ENCODE measurements around the gene ZIK1. TPM values are rescaled to one million over a fixed set of nuclear protein-coding genes. Genes with fewer than 3 reads are reported as not detected.

The ZIK1 gene
- total and polyA plus RNA-seq, 2 experiments from 2014 or later, result 10.3 to 40.5 TPM

- peaks cover 3% of the 10 kb centered on the region; the same call in 1 of the 2 replicates for H3K79me2 ChIP-seq (replicated peaks; ENCODE audit: insufficient read depth)
- no peak overlapping the region for H3K4me3 Mint-ChIP-seq
- H3K27me3 Mint-ChIP-seq (ENCODE audit: insufficient read depth, low read depth, poor library complexity), result no peaks in the 10 kb centered on the region
- peaks cover 8% of the 10 kb centered on the region for H3K9me3 Mint-ChIP-seq
- no peak overlapping the region for H3K27ac Mint-ChIP-seq
- H3K4me3 ChIP-seq, result no peak overlapping the region
- H3K4me2 ChIP-seq, result no peak overlapping the region
- ATAC-seq (no peak), DNase-seq (ENCODE audit: low spot score) (no peak)
- peaks cover 4% of the 10 kb centered on the region; the same call in 1 of the 2 replicates for H3K9me2 ChIP-seq (ENCODE audit: insufficient read depth)
- 0 out of 2 replicates have a peak, but pooled peaks cover 5% of the 10 kb centered on the region for H4K20me1 ChIP-seq (replicated peaks; ENCODE audit: insufficient read depth)
- no peak overlapping the region for H2AFZ ChIP-seq
- H3K27ac ChIP-seq (ENCODE audit: low read depth), result no peak overlapping the region
- TF ChIP-seq NANOG (IDR thresholded peaks at IDR 0.05; ENCODE audit: borderline replicate concordance), result no peak
- no peak for TF ChIP-seq JUNB (IDR thresholded peaks at IDR 0.05; ENCODE audit: unreplicated experiment)
- TF ChIP-seq, protein P1, sequence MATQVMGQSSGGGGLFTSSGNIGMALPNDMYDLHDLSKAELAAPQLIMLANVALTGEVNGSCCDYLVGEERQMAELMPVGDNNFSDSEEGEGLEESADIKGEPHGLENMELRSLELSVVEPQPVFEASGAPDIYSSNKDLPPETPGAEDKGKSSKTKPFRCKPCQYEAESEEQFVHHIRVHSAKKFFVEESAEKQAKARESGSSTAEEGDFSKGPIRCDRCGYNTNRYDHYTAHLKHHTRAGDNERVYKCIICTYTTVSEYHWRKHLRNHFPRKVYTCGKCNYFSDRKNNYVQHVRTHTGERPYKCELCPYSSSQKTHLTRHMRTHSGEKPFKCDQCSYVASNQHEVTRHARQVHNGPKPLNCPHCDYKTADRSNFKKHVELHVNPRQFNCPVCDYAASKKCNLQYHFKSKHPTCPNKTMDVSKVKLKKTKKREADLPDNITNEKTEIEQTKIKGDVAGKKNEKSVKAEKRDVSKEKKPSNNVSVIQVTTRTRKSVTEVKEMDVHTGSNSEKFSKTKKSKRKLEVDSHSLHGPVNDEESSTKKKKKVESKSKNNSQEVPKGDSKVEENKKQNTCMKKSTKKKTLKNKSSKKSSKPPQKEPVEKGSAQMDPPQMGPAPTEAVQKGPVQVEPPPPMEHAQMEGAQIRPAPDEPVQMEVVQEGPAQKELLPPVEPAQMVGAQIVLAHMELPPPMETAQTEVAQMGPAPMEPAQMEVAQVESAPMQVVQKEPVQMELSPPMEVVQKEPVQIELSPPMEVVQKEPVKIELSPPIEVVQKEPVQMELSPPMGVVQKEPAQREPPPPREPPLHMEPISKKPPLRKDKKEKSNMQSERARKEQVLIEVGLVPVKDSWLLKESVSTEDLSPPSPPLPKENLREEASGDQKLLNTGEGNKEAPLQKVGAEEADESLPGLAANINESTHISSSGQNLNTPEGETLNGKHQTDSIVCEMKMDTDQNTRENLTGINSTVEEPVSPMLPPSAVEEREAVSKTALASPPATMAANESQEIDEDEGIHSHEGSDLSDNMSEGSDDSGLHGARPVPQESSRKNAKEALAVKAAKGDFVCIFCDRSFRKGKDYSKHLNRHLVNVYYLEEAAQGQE (IDR thresholded peaks at IDR 0.05; ENCODE audit: unreplicated experiment), result no peak
- TF ChIP-seq, protein P2, sequence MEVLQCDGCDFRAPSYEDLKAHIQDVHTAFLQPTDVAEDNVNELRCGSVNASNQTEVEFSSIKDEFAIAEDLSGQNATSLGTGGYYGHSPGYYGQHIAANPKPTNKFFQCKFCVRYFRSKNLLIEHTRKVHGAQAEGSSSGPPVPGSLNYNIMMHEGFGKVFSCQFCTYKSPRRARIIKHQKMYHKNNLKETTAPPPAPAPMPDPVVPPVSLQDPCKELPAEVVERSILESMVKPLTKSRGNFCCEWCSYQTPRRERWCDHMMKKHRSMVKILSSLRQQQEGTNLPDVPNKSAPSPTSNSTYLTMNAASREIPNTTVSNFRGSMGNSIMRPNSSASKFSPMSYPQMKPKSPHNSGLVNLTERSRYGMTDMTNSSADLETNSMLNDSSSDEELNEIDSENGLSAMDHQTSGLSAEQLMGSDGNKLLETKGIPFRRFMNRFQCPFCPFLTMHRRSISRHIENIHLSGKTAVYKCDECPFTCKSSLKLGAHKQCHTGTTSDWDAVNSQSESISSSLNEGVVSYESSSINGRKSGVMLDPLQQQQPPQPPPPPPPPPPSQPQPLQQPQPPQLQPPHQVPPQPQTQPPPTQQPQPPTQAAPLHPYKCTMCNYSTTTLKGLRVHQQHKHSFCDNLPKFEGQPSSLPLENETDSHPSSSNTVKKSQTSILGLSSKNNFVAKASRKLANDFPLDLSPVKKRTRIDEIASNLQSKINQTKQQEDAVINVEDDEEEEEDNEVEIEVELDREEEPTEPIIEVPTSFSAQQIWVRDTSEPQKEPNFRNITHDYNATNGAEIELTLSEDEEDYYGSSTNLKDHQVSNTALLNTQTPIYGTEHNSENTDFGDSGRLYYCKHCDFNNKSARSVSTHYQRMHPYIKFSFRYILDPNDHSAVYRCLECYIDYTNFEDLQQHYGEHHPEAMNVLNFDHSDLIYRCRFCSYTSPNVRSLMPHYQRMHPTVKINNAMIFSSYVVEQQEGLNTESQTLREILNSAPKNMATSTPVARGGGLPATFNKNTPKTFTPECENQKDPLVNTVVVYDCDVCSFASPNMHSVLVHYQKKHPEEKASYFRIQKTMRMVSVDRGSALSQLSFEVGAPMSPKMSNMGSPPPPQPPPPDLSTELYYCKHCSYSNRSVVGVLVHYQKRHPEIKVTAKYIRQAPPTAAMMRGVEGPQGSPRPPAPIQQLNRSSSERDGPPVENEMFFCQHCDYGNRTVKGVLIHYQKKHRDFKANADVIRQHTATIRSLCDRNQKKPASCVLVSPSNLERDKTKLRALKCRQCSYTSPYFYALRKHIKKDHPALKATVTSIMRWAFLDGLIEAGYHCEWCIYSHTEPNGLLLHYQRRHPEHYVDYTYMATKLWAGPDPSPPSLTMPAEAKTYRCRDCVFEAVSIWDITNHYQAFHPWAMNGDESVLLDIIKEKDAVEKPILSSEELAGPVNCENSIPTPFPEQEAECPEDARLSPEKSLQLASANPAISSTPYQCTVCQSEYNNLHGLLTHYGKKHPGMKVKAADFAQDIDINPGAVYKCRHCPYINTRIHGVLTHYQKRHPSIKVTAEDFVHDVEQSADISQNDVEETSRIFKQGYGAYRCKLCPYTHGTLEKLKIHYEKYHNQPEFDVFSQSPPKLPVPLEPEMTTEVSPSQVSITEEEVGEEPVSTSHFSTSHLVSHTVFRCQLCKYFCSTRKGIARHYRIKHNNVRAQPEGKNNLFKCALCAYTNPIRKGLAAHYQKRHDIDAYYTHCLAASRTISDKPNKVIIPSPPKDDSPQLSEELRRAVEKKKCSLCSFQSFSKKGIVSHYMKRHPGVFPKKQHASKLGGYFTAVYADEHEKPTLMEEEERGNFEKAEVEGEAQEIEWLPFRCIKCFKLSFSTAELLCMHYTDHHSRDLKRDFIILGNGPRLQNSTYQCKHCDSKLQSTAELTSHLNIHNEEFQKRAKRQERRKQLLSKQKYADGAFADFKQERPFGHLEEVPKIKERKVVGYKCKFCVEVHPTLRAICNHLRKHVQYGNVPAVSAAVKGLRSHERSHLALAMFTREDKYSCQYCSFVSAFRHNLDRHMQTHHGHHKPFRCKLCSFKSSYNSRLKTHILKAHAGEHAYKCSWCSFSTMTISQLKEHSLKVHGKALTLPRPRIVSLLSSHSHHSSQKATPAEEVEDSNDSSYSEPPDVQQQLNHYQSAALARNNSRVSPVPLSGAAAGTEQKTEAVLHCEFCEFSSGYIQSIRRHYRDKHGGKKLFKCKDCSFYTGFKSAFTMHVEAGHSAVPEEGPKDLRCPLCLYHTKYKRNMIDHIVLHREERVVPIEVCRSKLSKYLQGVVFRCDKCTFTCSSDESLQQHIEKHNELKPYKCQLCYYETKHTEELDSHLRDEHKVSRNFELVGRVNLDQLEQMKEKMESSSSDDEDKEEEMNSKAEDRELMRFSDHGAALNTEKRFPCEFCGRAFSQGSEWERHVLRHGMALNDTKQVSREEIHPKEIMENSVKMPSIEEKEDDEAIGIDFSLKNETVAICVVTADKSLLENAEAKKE (CRISPR knock-in tag; IDR thresholded peaks at IDR 0.05), result no peak
- no peak for TF ChIP-seq ZNF331 (CRISPR knock-in tag; IDR thresholded peaks at IDR 0.05; ENCODE audit: low read depth)
- no peak for TF ChIP-seq POLR2AphosphoS5 (IDR thresholded peaks at IDR 0.05; ENCODE audit: low read depth)
- H3K27me3 ChIP-seq (ENCODE audit: insufficient read depth), result no peaks in the 10 kb centered on the region
- H3K4me1 ChIP-seq (ENCODE audit: insufficient read depth), result no peaks in the 10 kb centered on the region
- H3K36me3 ChIP-seq (ENCODE audit: insufficient read depth), result peaks cover 34% of the 10 kb centered on the region
- H3F3A ChIP-seq (replicated peaks; ENCODE audit: low read depth), result no peaks in the 10 kb centered on the region
- no peaks in the 10 kb centered on the region for H3K4me1 Mint-ChIP-seq
- peaks cover 58% of the 10 kb centered on the region for H3K36me3 Mint-ChIP-seq (ENCODE audit: low read depth)
These were observed 58.6 kb downstream of the ZIK1 start for GRCh38 chr19:57642396-57643046.

Other genes with a start within 250 kb of the ZIK1 start
- gene ZNF304, start 232.9 kb upstream of the ZIK1 start, total RNA-seq (2014; rRNA removed; shearing (Covaris generic)), result 10.1 and 12.4 TPM in 2 replicates
- 2.7 and 3.5 TPM in 2 replicates for gene ZNF304, start 232.9 kb upstream of the ZIK1 start, polyA plus RNA-seq (2016; fragmentation: Nextera tagmentation; extraction: Ambion mirVana)
- 17.1 and 24.1 TPM in 2 replicates for gene TRAPPC2B, start 220.6 kb upstream of the ZIK1 start, total RNA-seq (2014; rRNA removed; shearing (Covaris generic))
- gene TRAPPC2B, start 220.6 kb upstream of the ZIK1 start, polyA plus RNA-seq (2016; fragmentation: Nextera tagmentation; extraction: Ambion mirVana), result 55.2 and 60.5 TPM in 2 replicates
- gene ZNF547, start 220.6 kb upstream of the ZIK1 start, total RNA-seq (2014; rRNA removed; shearing (Covaris generic)), result 4.9 and 5.1 TPM in 2 replicates
- 0.71 and 1.1 TPM in 2 replicates for gene ZNF547, start 220.6 kb upstream of the ZIK1 start, polyA plus RNA-seq (2016; fragmentation: Nextera tagmentation; extraction: Ambion mirVana)
- gene ZNF548, start 194.3 kb upstream of the ZIK1 start, total RNA-seq (2014; rRNA removed; shearing (Covaris generic)), result 7.4 and 9.8 TPM in 2 replicates
- 1.9 and 2.4 TPM in 2 replicates for gene ZNF548, start 194.3 kb upstream of the ZIK1 start, polyA plus RNA-seq (2016; fragmentation: Nextera tagmentation; extraction: Ambion mirVana)
- gene ZNF17, start 173.0 kb upstream of the ZIK1 start, total RNA-seq (2014; rRNA removed; shearing (Covaris generic)), result 10.7 and 15.0 TPM in 2 replicates
- gene ZNF17, start 173.0 kb upstream of the ZIK1 start, polyA plus RNA-seq (2016; fragmentation: Nextera tagmentation; extraction: Ambion mirVana), result 1.1 and 2.6 TPM in 2 replicates
- gene ZNF749, start 148.8 kb upstream of the ZIK1 start, total RNA-seq (2014; rRNA removed; shearing (Covaris generic)), result 19.5 and 26.4 TPM in 2 replicates
- gene ZNF749, start 148.8 kb upstream of the ZIK1 start, polyA plus RNA-seq (2016; fragmentation: Nextera tagmentation; extraction: Ambion mirVana), result 30.1 and 30.9 TPM in 2 replicates
- gene VN1R1, start 127.0 kb upstream of the ZIK1 start, total RNA-seq (2014; rRNA removed; shearing (Covaris generic)), result 1.5 and 2.7 TPM in 2 replicates
- gene VN1R1, start 127.0 kb upstream of the ZIK1 start, polyA plus RNA-seq (2016; fragmentation: Nextera tagmentation; extraction: Ambion mirVana), result 0.54 and 1.2 TPM in 2 replicates
- 27.7 and 28.0 TPM in 2 replicates for gene ZNF772, start 106.6 kb upstream of the ZIK1 start, total RNA-seq (2014; rRNA removed; shearing (Covaris generic))
- gene ZNF772, start 106.6 kb upstream of the ZIK1 start, polyA plus RNA-seq (2016; fragmentation: Nextera tagmentation; extraction: Ambion mirVana), result 2.5 and 3.5 TPM in 2 replicates
- 11.0 and 22.4 TPM in 2 replicates for gene ZNF419, start 96.4 kb upstream of the ZIK1 start, total RNA-seq (2014; rRNA removed; shearing (Covaris generic))
- 4.7 and 5.4 TPM in 2 replicates for gene ZNF419, start 96.4 kb upstream of the ZIK1 start, polyA plus RNA-seq (2016; fragmentation: Nextera tagmentation; extraction: Ambion mirVana)
- gene ZNF773, start 84.2 kb upstream of the ZIK1 start, total RNA-seq (2014; rRNA removed; shearing (Covaris generic)), result 3.8 and 12.9 TPM in 2 replicates
- 4.1 and 4.2 TPM in 2 replicates for gene ZNF773, start 84.2 kb upstream of the ZIK1 start, polyA plus RNA-seq (2016; fragmentation: Nextera tagmentation; extraction: Ambion mirVana)
- gene ZNF549, start 56.8 kb upstream of the ZIK1 start, total RNA-seq (2014; rRNA removed; shearing (Covaris generic)), result 10.2 and 11.6 TPM in 2 replicates
- 3.5 and 4.3 TPM in 2 replicates for gene ZNF549, start 56.8 kb upstream of the ZIK1 start, polyA plus RNA-seq (2016; fragmentation: Nextera tagmentation; extraction: Ambion mirVana)
- 13.1 and 14.7 TPM in 2 replicates for gene ZNF550, start 24.3 kb upstream of the ZIK1 start, total RNA-seq (2014; rRNA removed; shearing (Covaris generic))
- 4.6 and 5.7 TPM in 2 replicates for gene ZNF550, start 24.3 kb upstream of the ZIK1 start, polyA plus RNA-seq (2016; fragmentation: Nextera tagmentation; extraction: Ambion mirVana)
- 8.6 and 11.9 TPM in 2 replicates for gene ZNF416, start 5.2 kb upstream of the ZIK1 start, total RNA-seq (2014; rRNA removed; shearing (Covaris generic))
- gene ZNF416, start 5.2 kb upstream of the ZIK1 start, polyA plus RNA-seq (2016; fragmentation: Nextera tagmentation; extraction: Ambion mirVana), result 3.3 and 4.3 TPM in 2 replicates
- 8.4 and 11.2 TPM in 2 replicates for gene ZNF530, start 15.7 kb downstream of the ZIK1 start, total RNA-seq (2014; rRNA removed; shearing (Covaris generic))
- gene ZNF530, start 15.7 kb downstream of the ZIK1 start, polyA plus RNA-seq (2016; fragmentation: Nextera tagmentation; extraction: Ambion mirVana), result 3.3 and 4.4 TPM in 2 replicates
- 55.7 and 79.6 TPM in 2 replicates for gene ZNF134, start 30.1 kb downstream of the ZIK1 start, total RNA-seq (2014; rRNA removed; shearing (Covaris generic))
- 13.1 and 14.6 TPM in 2 replicates for gene ZNF134, start 30.1 kb downstream of the ZIK1 start, polyA plus RNA-seq (2016; fragmentation: Nextera tagmentation; extraction: Ambion mirVana)
- gene ZNF211, start 49.0 kb downstream of the ZIK1 start, total RNA-seq (2014; rRNA removed; shearing (Covaris generic)), result 13.8 and 14.2 TPM in 2 replicates
- 5.3 and 9.7 TPM in 2 replicates for gene ZNF211, start 49.0 kb downstream of the ZIK1 start, polyA plus RNA-seq (2016; fragmentation: Nextera tagmentation; extraction: Ambion mirVana)
- gene ZSCAN4, start 84.8 kb downstream of the ZIK1 start, total RNA-seq (2014; rRNA removed; shearing (Covaris generic)), result not detected in 2 replicates
- gene ZSCAN4, start 84.8 kb downstream of the ZIK1 start, polyA plus RNA-seq (2016; fragmentation: Nextera tagmentation; extraction: Ambion mirVana), result not detected in 2 replicates
- gene ZNF551, start 97.8 kb downstream of the ZIK1 start, total RNA-seq (2014; rRNA removed; shearing (Covaris generic)), result 45.7 and 51.4 TPM in 2 replicates
- gene ZNF551, start 97.8 kb downstream of the ZIK1 start, polyA plus RNA-seq (2016; fragmentation: Nextera tagmentation; extraction: Ambion mirVana), result 7.8 and 8.2 TPM in 2 replicates
- 7.3 and 10.1 TPM in 2 replicates for gene ZNF154, start 125.1 kb downstream of the ZIK1 start, total RNA-seq (2014; rRNA removed; shearing (Covaris generic))
- gene ZNF154, start 125.1 kb downstream of the ZIK1 start, polyA plus RNA-seq (2016; fragmentation: Nextera tagmentation; extraction: Ambion mirVana), result 4.4 and 5.1 TPM in 2 replicates
- 6.6 and 6.7 TPM in 2 replicates for gene ZNF671, start 143.5 kb downstream of the ZIK1 start, total RNA-seq (2014; rRNA removed; shearing (Covaris generic))
- 2.9 and 3.3 TPM in 2 replicates for gene ZNF671, start 143.5 kb downstream of the ZIK1 start, polyA plus RNA-seq (2016; fragmentation: Nextera tagmentation; extraction: Ambion mirVana)
- 19.4 and 22.6 TPM in 2 replicates for gene ZNF776, start 162.7 kb downstream of the ZIK1 start, total RNA-seq (2014; rRNA removed; shearing (Covaris generic))
- 4.7 and 5.9 TPM in 2 replicates for gene ZNF776, start 162.7 kb downstream of the ZIK1 start, polyA plus RNA-seq (2016; fragmentation: Nextera tagmentation; extraction: Ambion mirVana)
- 12.5 and 16.9 TPM in 2 replicates for gene ZNF586, start 185.5 kb downstream of the ZIK1 start, total RNA-seq (2014; rRNA removed; shearing (Covaris generic))
- gene ZNF586, start 185.5 kb downstream of the ZIK1 start, polyA plus RNA-seq (2016; fragmentation: Nextera tagmentation; extraction: Ambion mirVana), result 5.2 and 7.2 TPM in 2 replicates
- gene ZNF552, start 230.8 kb downstream of the ZIK1 start, total RNA-seq (2014; rRNA removed; shearing (Covaris generic)), result 15.7 and 18.9 TPM in 2 replicates
- 7.7 and 11.7 TPM in 2 replicates for gene ZNF552, start 230.8 kb downstream of the ZIK1 start, polyA plus RNA-seq (2016; fragmentation: Nextera tagmentation; extraction: Ambion mirVana)
- 62.0 and 69.9 TPM in 2 replicates for gene ZNF587B, start 246.2 kb downstream of the ZIK1 start, total RNA-seq (2014; rRNA removed; shearing (Covaris generic))
- gene ZNF587B, start 246.2 kb downstream of the ZIK1 start, polyA plus RNA-seq (2016; fragmentation: Nextera tagmentation; extraction: Ambion mirVana), result 13.7 and 16.6 TPM in 2 replicates

All from GM23338 (cell line).